ENCODE results near the gene RFX1. TPM values are rescaled to one million over a fixed set of nuclear protein-coding genes. Genes with fewer than 3 reads are reported as not detected.
A peak's percentile ranks its signal among the peaks of the same experiment; 100 is the strongest.

RFX1 gene
- total and polyA plus RNA-seq, 9 of the 15 experiments (the other 6 are each of a cell fraction or from before 2014, with no cell fraction given), result 0.14 to 19.3 (median 1.2) TPM

- TF ChIP-seq REST (IDR thresholded peaks at IDR 0.05; ENCODE audit: borderline replicate concordance) (peak; percentile 44; the same call in 1 of the 2 replicates), REST (CRISPR knock-in tag; IDR thresholded peaks at IDR 0.05; ENCODE audit: low read depth) (no peak), XRCC5 (IDR thresholded peaks at IDR 0.05; ENCODE audit: low read depth, low read length) (0 out of 2 replicates have a peak, but pooled peaks have one; percentile 36), TRIM28 (IDR thresholded peaks at IDR 0.05) (peak; percentile 54; the same call in 1 of the 2 replicates), DEAF1 (CRISPR knock-in tag; IDR thresholded peaks at IDR 0.05) (0 out of 2 replicates have a peak, but pooled peaks have one; percentile 24), ZFX (CRISPR knock-in tag; IDR thresholded peaks at IDR 0.05) (0 out of 2 replicates have a peak, but pooled peaks have one; percentile 11), KLF16 (IDR thresholded peaks at IDR 0.05) (peak; percentile 48), MAZ (CRISPR knock-in tag; conservative IDR thresholded peaks at IDR 0.05 in 1 of 2, IDR thresholded peaks at IDR 0.05 in 1 of 2) (0 out of 4 replicates have a peak, but pooled peaks of 1 of the 2 experiments have one; percentile 24), SREBF1 (IDR thresholded peaks at IDR 0.05; ENCODE audit: borderline replicate concordance, low read depth, low read length) (no peak), ATF7 (IDR thresholded peaks at IDR 0.05) (peak; percentile 17; the same call in 1 of the 2 replicates), SMAD4 (CRISPR knock-in tag; conservative IDR thresholded peaks at IDR 0.05) (0 out of 2 replicates have a peak, but pooled peaks have one; percentile 31), CC2D1A (IDR thresholded peaks at IDR 0.05) (peak; percentile 70), E2F6 (IDR thresholded peaks at IDR 0.05; ENCODE audit: borderline replicate concordance in 1 of 2, extremely low read depth in 1 of 2, insufficient read depth in 1 of 2, insufficient read length in 1 of 2, low read depth in 1 of 2, low read length in 1 of 2, poor library complexity in 1 of 2, severe bottlenecking in 1 of 2) (no peak), SMARCA4 (IDR thresholded peaks at IDR 0.05) (peak; percentile 45; the same call in 1 of the 2 replicates), RB1 (IDR thresholded peaks at IDR 0.05; ENCODE audit: low read depth) (peak; percentile 28; the same call in 1 of the 2 replicates), SMC3 (conservative IDR thresholded peaks at IDR 0.05; ENCODE audit: insufficient read depth, low read depth, low read length) (peak; percentile 38; the same call in 1 of the 2 replicates)
These were observed 42.5 kb upstream of the RFX1 start (continued) for GRCh38 chr19:14048443-14049153.
